Measurements from ENCODE around the gene CATSPER1.
"Not testable (repeated sequence)": the region's sequence is repeated elsewhere in the genome, so short reads cannot be mapped to it uniquely, and the experiment has no call there.

CATSPER1 gene

DNA sequence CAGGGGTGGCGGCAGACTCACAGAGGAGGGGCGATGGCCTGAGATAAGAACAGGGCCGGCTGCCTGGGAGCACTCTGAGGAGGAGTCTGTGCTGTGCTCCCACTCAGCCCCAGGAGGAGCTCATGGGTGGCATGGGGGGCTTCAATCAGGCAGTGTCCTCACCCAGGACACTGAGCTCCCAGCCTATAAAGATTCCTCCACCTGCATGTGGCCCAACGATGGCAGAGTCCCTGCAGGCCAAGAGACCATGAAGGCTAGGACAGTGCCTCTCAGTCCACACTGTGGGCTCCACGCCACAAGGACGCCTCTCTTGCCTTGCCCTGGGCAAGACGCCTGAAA, 12.5 kb downstream of the CATSPER1 start:
- no peak for DNase-seq (ENCODE audit: extremely low spot score)
- ChIA-PET CTCF (interaction anchor here (1.3 kb wide), 1 partner anchor 9 kb away, joined by 6 read pairs; no protein-coding TSS in a partner anchor), POLR2A (interaction anchor here (0.6 kb wide), 1 partner anchor 55 kb away, joined by 3 read pairs; no protein-coding TSS in a partner anchor)
- TF ChIP-seq FOXK2 (IDR thresholded peaks at IDR 0.05) (no peak), TARDBP (IDR thresholded peaks at IDR 0.05) (no peak), PKNOX1 (IDR thresholded peaks at IDR 0.05) (no peak), NFRKB (IDR thresholded peaks at IDR 0.05) (no peak), BHLHE40 (IDR thresholded peaks at IDR 0.05; ENCODE audit: borderline replicate concordance) (no peak), HDGF (IDR thresholded peaks at IDR 0.05; ENCODE audit: borderline replicate concordance) (no peak)

- DNase-seq (ENCODE audit: extremely low spot score), result no peak
- ChIA-PET POLR2A (interaction anchor here (0.6 kb wide), 1 partner anchor 55 kb away, joined by 3 read pairs; no protein-coding TSS in a partner anchor), CTCF (interaction anchor here (1.3 kb wide), 1 partner anchor 10 kb away, joined by 6 read pairs; no protein-coding TSS in a partner anchor)
Measured at GRCh38 chr11:66012946-66013761, 13.1 kb downstream of the CATSPER1 start.

GRCh38 chr11:66012371-66012945, 13.8 kb downstream of the CATSPER1 start:
- ChIA-PET CTCF (interaction anchor here (1.3 kb wide), 1 partner anchor 10 kb away, joined by 6 read pairs; no protein-coding TSS in a partner anchor), POLR2A (no interaction called here)
- no peak for DNase-seq (ENCODE audit: extremely low spot score)
- TF ChIP-seq NFRKB (IDR thresholded peaks at IDR 0.05) (no peak), SUZ12 (IDR thresholded peaks at IDR 0.05) (no peak), FOXM1 (IDR thresholded peaks at IDR 0.05; ENCODE audit: borderline replicate concordance) (no peak), SP1 (IDR thresholded peaks at IDR 0.05) (no peak), LEF1 (IDR thresholded peaks at IDR 0.05; ENCODE audit: borderline replicate concordance) (no peak), FOXA1 (IDR thresholded peaks at IDR 0.05) (no peak), ZNF384 (IDR thresholded peaks at IDR 0.05) (no peak), ELF4 (IDR thresholded peaks at IDR 0.05) (no peak), ARNT (IDR thresholded peaks at IDR 0.05) (no peak), BHLHE40 (IDR thresholded peaks at IDR 0.05; ENCODE audit: borderline replicate concordance) (no peak), L3MBTL2 (conservative IDR thresholded peaks at IDR 0.05) (no peak), TARDBP (IDR thresholded peaks at IDR 0.05) (no peak), HDGF (IDR thresholded peaks at IDR 0.05; ENCODE audit: borderline replicate concordance) (no peak), FOXK2 (IDR thresholded peaks at IDR 0.05) (no peak)

More at GRCh38 chr11:66012946-66013761, 13.1 kb downstream of the CATSPER1 start:
- TF ChIP-seq TARDBP (IDR thresholded peaks at IDR 0.05) (no peak), CTBP1 (IDR thresholded peaks at IDR 0.05; ENCODE audit: borderline replicate concordance) (no peak), PKNOX1 (IDR thresholded peaks at IDR 0.05) (no peak), FOXM1 (IDR thresholded peaks at IDR 0.05; ENCODE audit: borderline replicate concordance) (no peak), NFRKB (IDR thresholded peaks at IDR 0.05) (no peak), SP1 (IDR thresholded peaks at IDR 0.05) (no peak), HDGF (IDR thresholded peaks at IDR 0.05; ENCODE audit: borderline replicate concordance) (no peak), BHLHE40 (IDR thresholded peaks at IDR 0.05; ENCODE audit: borderline replicate concordance) (no peak), LEF1 (IDR thresholded peaks at IDR 0.05; ENCODE audit: borderline replicate concordance) (no peak), L3MBTL2 (conservative IDR thresholded peaks at IDR 0.05) (no peak), ZNF384 (IDR thresholded peaks at IDR 0.05) (no peak), FOXA1 (IDR thresholded peaks at IDR 0.05) (no peak), FOXK2 (IDR thresholded peaks at IDR 0.05) (no peak), SUZ12 (IDR thresholded peaks at IDR 0.05) (no peak), ARNT (IDR thresholded peaks at IDR 0.05) (no peak), ELF4 (IDR thresholded peaks at IDR 0.05) (no peak)

GRCh38 chr11:66011785-66012303, 14.4 kb downstream of the CATSPER1 start, which contains the start of gene CST6:
Gene CST6 (plus strand): TSS chr11:66012008. CDS start chr11:66012045, 37 bp downstream.
- TF ChIP-seq FOXK2 (IDR thresholded peaks at IDR 0.05), result no peak
- no peak for TF ChIP-seq SP1 (IDR thresholded peaks at IDR 0.05)
- TF ChIP-seq ELF4 (IDR thresholded peaks at IDR 0.05), result no peak
- TF ChIP-seq BHLHE40 (IDR thresholded peaks at IDR 0.05; ENCODE audit: borderline replicate concordance), result no peak
- no peak for TF ChIP-seq ARNT (IDR thresholded peaks at IDR 0.05)
- no peak for TF ChIP-seq NFRKB (IDR thresholded peaks at IDR 0.05)
- TF ChIP-seq PKNOX1 (IDR thresholded peaks at IDR 0.05), result no peak
- CTCF ChIA-PET, result interaction anchor here (0.6 kb wide), 1 partner anchor 8 kb away, joined by 3 read pairs; no protein-coding TSS in a partner anchor
- POLR2A ChIA-PET, result no interaction called here
- DNase-seq (ENCODE audit: extremely low spot score), result no peak

GRCh38 chr11:66011239-66011784, 15.0 kb downstream of the CATSPER1 start:
- POLR2A ChIA-PET, result no interaction called here
- TF ChIP-seq BHLHE40 (IDR thresholded peaks at IDR 0.05; ENCODE audit: borderline replicate concordance) (no peak), FOXM1 (IDR thresholded peaks at IDR 0.05; ENCODE audit: borderline replicate concordance) (no peak), CTBP1 (IDR thresholded peaks at IDR 0.05; ENCODE audit: borderline replicate concordance) (no peak), FOXA1 (IDR thresholded peaks at IDR 0.05) (no peak), TARDBP (IDR thresholded peaks at IDR 0.05) (no peak), ELF4 (IDR thresholded peaks at IDR 0.05) (no peak), FOXK2 (IDR thresholded peaks at IDR 0.05) (no peak), PKNOX1 (IDR thresholded peaks at IDR 0.05) (no peak), SP1 (IDR thresholded peaks at IDR 0.05) (no peak), SUZ12 (IDR thresholded peaks at IDR 0.05) (no peak), ARNT (IDR thresholded peaks at IDR 0.05) (no peak), LEF1 (IDR thresholded peaks at IDR 0.05; ENCODE audit: borderline replicate concordance) (no peak), ZNF384 (IDR thresholded peaks at IDR 0.05) (no peak), HDGF (IDR thresholded peaks at IDR 0.05; ENCODE audit: borderline replicate concordance) (no peak), L3MBTL2 (conservative IDR thresholded peaks at IDR 0.05) (no peak), NFRKB (IDR thresholded peaks at IDR 0.05) (no peak)

GRCh38 chr11:66010036-66010435, 16.2 kb downstream of the CATSPER1 start:
- CTCF ChIA-PET; POLR2A ChIA-PET; DNase-seq (ENCODE audit: extremely low spot score): not testable (repeated sequence)

More at GRCh38 chr11:66011239-66011784, 15.0 kb downstream of the CATSPER1 start:
- DNase-seq (ENCODE audit: extremely low spot score), result no peak
- CTCF ChIA-PET, result interaction anchor here (0.6 kb wide), 1 partner anchor 8 kb away, joined by 3 read pairs; no protein-coding TSS in a partner anchor

Measured in HEK293T (cell line).